ENCODE data around the gene TTC22. TPM values are rescaled to one million over a fixed set of nuclear protein-coding genes. Genes with fewer than 3 reads are reported as not detected.

The TTC22 gene
- total RNA-seq, 1 donor from 2014 or later, result not detected

DNA sequence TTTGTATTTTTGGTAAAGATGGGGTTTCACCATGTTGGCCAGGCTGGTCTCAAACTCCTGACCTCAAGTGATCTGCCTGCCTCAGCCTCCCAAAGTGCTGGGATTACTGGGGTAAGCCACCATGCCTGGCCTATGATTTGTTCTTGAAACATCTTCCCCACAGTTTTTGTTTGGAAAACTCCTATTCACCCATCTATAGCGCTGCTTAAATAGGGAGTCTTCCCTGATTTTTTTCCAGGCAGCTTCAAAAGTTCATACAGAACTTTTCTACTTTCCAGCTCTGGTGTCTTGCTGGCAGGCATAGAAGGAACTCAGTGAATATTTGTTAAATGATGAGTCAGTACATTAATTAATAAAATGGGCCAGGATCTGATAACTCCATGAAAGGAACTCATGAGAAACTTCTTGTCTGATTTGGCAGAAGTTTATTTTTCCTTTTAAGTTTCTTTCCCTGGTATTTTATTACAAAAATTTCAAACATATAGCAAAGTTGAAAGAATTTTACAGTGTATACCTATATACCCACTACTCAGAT is 33.0 kb upstream of the TTC22 start:
- no peaks in the 10 kb centered on the region for H3K9me3 Mint-ChIP-seq (ENCODE audit: unreplicated experiment)
- no peaks in the 10 kb centered on the region for H3K36me3 Mint-ChIP-seq (ENCODE audit: low read depth, unreplicated experiment)
- no peak overlapping the region for H3K27ac Mint-ChIP-seq (ENCODE audit: unreplicated experiment)
- no peaks in the 10 kb centered on the region for H3K4me1 Mint-ChIP-seq (ENCODE audit: unreplicated experiment)
- TF ChIP-seq, protein P1, sequence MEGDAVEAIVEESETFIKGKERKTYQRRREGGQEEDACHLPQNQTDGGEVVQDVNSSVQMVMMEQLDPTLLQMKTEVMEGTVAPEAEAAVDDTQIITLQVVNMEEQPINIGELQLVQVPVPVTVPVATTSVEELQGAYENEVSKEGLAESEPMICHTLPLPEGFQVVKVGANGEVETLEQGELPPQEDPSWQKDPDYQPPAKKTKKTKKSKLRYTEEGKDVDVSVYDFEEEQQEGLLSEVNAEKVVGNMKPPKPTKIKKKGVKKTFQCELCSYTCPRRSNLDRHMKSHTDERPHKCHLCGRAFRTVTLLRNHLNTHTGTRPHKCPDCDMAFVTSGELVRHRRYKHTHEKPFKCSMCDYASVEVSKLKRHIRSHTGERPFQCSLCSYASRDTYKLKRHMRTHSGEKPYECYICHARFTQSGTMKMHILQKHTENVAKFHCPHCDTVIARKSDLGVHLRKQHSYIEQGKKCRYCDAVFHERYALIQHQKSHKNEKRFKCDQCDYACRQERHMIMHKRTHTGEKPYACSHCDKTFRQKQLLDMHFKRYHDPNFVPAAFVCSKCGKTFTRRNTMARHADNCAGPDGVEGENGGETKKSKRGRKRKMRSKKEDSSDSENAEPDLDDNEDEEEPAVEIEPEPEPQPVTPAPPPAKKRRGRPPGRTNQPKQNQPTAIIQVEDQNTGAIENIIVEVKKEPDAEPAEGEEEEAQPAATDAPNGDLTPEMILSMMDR (IDR thresholded peaks at IDR 0.05; ENCODE audit: unreplicated experiment), result no peak
- H3K27me3 Mint-ChIP-seq (ENCODE audit: unreplicated experiment), result peaks cover 6% of the 10 kb centered on the region
- DNase-seq (ENCODE audit: low spot score), result no peak
- no peak overlapping the region for H3K4me3 Mint-ChIP-seq (ENCODE audit: unreplicated experiment)

DNA sequence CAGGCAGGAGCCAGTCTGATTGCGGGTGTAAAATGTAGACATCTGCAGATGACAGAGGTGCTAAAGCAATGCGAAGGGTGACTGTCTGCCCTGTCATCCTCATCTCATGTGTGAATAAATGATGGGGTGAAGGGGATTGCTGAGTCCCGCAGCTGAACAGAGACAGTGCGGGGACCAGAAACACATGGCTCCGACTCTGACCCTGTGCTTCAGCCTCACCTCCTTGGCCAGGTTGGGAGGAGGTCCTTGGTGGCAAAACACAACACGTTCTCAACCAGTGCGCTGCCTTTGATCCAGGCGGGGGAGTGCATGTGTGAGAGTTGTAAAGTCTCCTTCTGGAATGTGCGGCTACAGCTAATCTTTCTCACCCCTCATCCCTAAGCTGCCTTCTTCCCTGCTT is 32.0 kb upstream of the TTC22 start:
- H3K4me3 Mint-ChIP-seq (ENCODE audit: unreplicated experiment), result no peak overlapping the region
- no peaks in the 10 kb centered on the region for H3K36me3 Mint-ChIP-seq (ENCODE audit: low read depth, unreplicated experiment)
- no peak for DNase-seq (ENCODE audit: low spot score)
- no peak overlapping the region for H3K27ac Mint-ChIP-seq (ENCODE audit: unreplicated experiment)
- no peaks in the 10 kb centered on the region for H3K4me1 Mint-ChIP-seq (ENCODE audit: unreplicated experiment)
- TF ChIP-seq, protein P1 (IDR thresholded peaks at IDR 0.05; ENCODE audit: unreplicated experiment), result no peak
- no peaks in the 10 kb centered on the region for H3K9me3 Mint-ChIP-seq (ENCODE audit: unreplicated experiment)
- H3K27me3 Mint-ChIP-seq (ENCODE audit: unreplicated experiment), result peaks cover 6% of the 10 kb centered on the region

DNA sequence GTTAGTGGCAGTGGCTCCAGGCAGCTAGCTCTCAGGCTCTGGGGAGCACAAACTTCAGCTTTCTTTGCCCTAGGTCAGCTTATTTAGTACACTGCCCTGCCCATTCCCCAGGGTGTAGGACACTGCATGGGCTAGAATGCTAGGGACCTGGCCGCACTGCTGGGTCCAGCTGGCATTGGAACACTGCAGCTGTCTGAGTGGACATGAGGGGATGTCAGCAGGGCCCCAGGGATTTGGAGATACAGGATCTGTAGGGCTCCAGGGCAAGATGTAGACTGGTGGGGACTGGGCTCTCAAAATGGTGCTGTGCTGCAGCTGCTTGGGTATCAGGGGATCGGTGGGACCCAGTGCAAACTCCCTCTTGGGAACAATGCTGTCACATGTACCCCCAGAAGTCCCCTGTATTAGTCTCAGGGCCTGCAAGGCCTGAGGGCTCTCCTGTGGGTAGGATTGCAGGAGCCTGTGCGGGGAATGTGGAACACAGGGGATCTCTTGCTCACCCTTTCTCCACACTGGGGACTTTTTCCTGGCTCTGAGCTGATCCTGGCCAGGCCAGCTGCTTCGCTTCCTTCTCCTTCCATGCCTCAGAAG is 25.2 kb upstream of the TTC22 start:
- H3K36me3 Mint-ChIP-seq (ENCODE audit: low read depth, unreplicated experiment), result no peaks in the 10 kb centered on the region
- no peak overlapping the region for H3K4me3 Mint-ChIP-seq (ENCODE audit: unreplicated experiment)
- no peak overlapping the region for H3K27ac Mint-ChIP-seq (ENCODE audit: unreplicated experiment)
- H3K4me1 Mint-ChIP-seq (ENCODE audit: unreplicated experiment), result no peaks in the 10 kb centered on the region
- H3K27me3 Mint-ChIP-seq (ENCODE audit: unreplicated experiment), result peaks cover 2% of the 10 kb centered on the region
- TF ChIP-seq, protein P1 (IDR thresholded peaks at IDR 0.05; ENCODE audit: unreplicated experiment), result no peak
- no peak for DNase-seq (ENCODE audit: low spot score)
- H3K9me3 Mint-ChIP-seq (ENCODE audit: unreplicated experiment), result no peaks in the 10 kb centered on the region

DNA sequence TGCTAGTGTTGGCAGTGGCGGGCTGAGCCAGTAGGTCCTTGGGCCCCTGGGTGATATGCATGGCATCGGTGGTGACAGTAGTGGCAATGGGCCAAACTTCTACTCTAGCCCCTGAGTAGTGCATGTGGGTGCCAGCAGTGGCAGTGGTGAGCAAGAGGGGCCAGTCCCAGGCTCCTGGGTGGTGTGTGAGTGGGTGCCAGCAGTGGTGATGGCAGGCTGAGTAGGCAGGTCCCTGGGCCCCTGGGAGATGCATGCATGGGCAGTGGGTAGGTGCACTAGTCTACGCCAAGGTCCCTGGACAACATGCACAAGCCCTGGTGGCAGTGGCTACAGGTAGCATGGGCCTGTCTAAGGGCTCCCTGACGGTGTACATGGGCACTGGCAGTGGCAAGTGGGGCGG is 24.6 kb upstream of the TTC22 start:
- TF ChIP-seq, protein P1 (IDR thresholded peaks at IDR 0.05; ENCODE audit: unreplicated experiment), result no peak
- Mint-ChIP-seq H3K27me3 (ENCODE audit: unreplicated experiment) (peaks cover 4% of the 10 kb centered on the region), H3K27ac (ENCODE audit: unreplicated experiment) (no peak overlapping the region), H3K9me3 (ENCODE audit: unreplicated experiment) (no peaks in the 10 kb centered on the region), H3K4me1 (ENCODE audit: unreplicated experiment) (no peaks in the 10 kb centered on the region), H3K4me3 (ENCODE audit: unreplicated experiment) (no peak overlapping the region), H3K36me3 (ENCODE audit: low read depth, unreplicated experiment) (no peaks in the 10 kb centered on the region)
- no peak for DNase-seq (ENCODE audit: low spot score)

DNA sequence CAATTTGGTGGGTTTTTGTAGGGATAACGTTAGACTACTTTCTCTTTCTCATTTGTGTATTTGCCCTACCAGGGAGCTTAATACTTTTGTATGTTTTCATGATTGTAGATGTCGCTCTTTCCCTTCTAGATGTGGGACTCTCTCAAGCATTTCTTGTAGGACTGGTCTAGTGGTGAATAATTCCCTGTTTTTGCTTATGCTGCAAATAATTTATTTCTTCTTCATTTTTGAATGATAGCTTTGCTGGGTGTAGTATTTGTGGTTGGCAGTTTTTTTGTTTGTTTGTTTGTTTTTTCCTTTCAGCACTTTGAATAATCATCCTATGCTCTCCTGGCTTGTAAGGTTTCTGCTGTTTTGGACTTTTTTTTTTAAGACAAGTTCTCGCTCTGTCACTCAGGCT is 22.5 kb upstream of the TTC22 start:
- Mint-ChIP-seq H3K9me3 (ENCODE audit: unreplicated experiment) (no peaks in the 10 kb centered on the region), H3K27me3 (ENCODE audit: unreplicated experiment) (peaks cover 4% of the 10 kb centered on the region), H3K4me1 (ENCODE audit: unreplicated experiment) (peaks cover 3% of the 10 kb centered on the region), H3K4me3 (ENCODE audit: unreplicated experiment) (no peak overlapping the region), H3K36me3 (ENCODE audit: low read depth, unreplicated experiment) (no peaks in the 10 kb centered on the region), H3K27ac (ENCODE audit: unreplicated experiment) (no peak overlapping the region)
- DNase-seq (ENCODE audit: low spot score), result no peak
- TF ChIP-seq, protein P1 (IDR thresholded peaks at IDR 0.05; ENCODE audit: unreplicated experiment), result no peak

Data from endothelial cell (in vitro differentiated cells).